ENCODE measurements around the gene ADD3.

The ADD3 gene

DNA sequence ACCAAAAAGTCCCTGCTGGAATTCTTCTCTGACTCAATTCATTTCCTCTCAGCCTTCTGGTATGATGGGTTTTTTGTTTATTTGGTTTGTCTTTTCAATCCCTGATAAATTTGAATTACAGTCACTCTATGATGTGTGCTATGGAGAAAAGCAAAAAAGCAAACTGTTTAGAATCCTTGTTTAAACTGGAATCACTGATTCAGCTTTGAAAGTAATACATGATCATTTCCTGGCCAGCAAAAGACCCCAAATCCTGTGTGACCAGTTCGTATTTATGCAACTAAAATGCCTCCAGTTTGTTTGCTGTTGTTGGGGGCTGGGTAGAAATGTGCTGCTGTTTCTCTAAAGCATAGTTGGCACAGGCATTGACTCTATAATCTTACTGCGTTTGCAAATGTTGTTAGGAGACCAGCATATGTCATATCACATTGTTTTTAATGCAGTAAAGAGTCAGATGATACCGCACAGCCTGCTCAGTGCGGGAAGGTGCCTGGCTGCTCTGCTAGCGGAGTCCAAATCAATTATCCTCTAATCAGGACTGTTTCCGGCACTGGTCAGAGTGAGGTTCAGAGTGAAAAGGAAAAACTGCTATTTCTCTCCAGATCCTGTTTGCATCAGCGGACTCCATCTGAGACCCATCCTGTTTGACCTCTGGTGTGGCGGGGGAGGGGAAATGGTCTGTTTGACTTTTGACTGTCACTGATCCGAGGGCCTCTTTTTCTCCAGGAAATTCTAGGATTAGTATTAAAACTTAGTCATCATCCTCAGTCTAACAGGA, 40.6 kb upstream of the ADD3 start:
- TF ChIP-seq POLR2AphosphoS5 (IDR thresholded peaks at IDR 0.05; ENCODE audit: low read depth, low read length): no peak
- TF ChIP-seq POU2F2 (IDR thresholded peaks at IDR 0.05; ENCODE audit: low read depth, low read length): no peak
- no peak for TF ChIP-seq TAF1 (IDR thresholded peaks at IDR 0.05; ENCODE audit: low read depth, low read length)
- no peak for TF ChIP-seq POLR2A (IDR thresholded peaks at IDR 0.05; ENCODE audit: low read depth, low read length)
- TF ChIP-seq PAX5 (IDR thresholded peaks at IDR 0.05; ENCODE audit: insufficient read depth, low read length, severe bottlenecking): no peak
- no peak for TF ChIP-seq SPI1 (IDR thresholded peaks at IDR 0.05; ENCODE audit: low read depth, low read length)
- DNase-seq (ENCODE audit: insufficient read length, low spot score): no peak
- no peak for FAIRE-seq

DNA sequence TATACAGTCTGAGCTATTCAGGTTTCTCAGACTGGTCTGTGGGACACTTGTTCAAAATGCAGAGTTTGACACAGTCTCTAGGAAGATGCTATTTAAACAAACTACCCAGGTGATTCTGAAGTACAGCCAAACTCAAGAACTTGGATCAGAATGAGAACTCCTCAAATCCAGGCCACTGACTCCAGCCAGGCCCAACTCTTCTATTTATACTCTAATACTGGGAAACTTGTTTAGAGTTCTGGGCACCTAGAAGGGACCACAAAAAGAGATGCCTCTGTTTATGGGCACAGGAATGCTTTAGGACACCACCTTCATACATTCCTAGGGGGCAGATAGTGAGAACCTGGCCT, 40.1 kb upstream of the ADD3 start:
- FAIRE-seq (no peak), DNase-seq (ENCODE audit: insufficient read length, low spot score) (no peak)
- TF ChIP-seq SPI1 (IDR thresholded peaks at IDR 0.05; ENCODE audit: low read depth, low read length): no peak
- TF ChIP-seq TAF1 (IDR thresholded peaks at IDR 0.05; ENCODE audit: low read depth, low read length): no peak
- TF ChIP-seq POLR2AphosphoS5 (IDR thresholded peaks at IDR 0.05; ENCODE audit: low read depth, low read length): no peak
- TF ChIP-seq PAX5 (IDR thresholded peaks at IDR 0.05; ENCODE audit: insufficient read depth, low read length, severe bottlenecking): no peak
- no peak for TF ChIP-seq POLR2A (IDR thresholded peaks at IDR 0.05; ENCODE audit: low read depth, low read length)
- no peak for TF ChIP-seq POU2F2 (IDR thresholded peaks at IDR 0.05; ENCODE audit: low read depth, low read length)

DNA sequence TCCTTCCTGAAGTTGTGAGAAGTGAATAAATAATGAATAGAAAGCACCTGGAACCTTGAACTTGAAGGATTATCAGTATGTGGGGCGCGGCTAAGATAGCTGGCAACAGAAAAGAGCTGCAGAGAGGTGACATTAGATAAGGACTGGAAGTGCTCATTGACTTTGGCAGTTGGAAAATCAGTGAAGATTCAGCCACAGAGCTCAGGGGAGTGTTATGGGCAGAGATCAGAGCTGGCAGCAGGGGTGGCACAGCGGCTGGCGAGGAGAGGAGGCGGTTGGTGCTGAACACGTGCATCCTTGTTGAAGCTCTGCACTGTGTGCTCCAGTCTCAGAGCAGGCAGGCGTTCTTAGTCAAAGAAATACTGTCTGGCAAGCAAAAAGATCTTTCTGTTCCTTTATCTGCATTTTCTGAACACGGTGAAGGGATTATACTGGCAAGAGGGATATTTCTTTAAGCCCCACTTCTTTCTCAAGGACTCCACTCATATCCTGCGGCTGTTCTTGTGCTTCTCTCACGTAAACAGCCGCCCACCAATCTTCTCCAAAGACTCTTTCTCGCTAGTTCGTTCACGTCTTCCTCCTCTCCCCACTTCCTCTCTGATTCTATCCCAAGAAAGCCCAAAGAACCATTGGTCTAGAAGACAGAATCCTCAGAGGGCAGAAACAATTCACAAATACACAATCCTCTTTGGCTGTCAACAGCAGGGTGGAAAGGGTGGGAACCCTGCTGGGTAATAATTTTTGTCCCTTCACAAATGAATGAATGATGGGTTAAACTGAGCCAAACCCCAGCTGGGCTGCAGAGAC, 38.6 kb upstream of the ADD3 start:
- TF ChIP-seq SPI1 (IDR thresholded peaks at IDR 0.05; ENCODE audit: low read depth, low read length) (no peak), TAF1 (IDR thresholded peaks at IDR 0.05; ENCODE audit: low read depth, low read length) (no peak), POLR2AphosphoS5 (IDR thresholded peaks at IDR 0.05; ENCODE audit: low read depth, low read length) (no peak), PAX5 (IDR thresholded peaks at IDR 0.05; ENCODE audit: insufficient read depth, low read length, severe bottlenecking) (no peak), POLR2A (IDR thresholded peaks at IDR 0.05; ENCODE audit: low read depth, low read length) (no peak), POU2F2 (IDR thresholded peaks at IDR 0.05; ENCODE audit: low read depth, low read length) (no peak)
- no peak for DNase-seq (ENCODE audit: insufficient read length, low spot score)
- FAIRE-seq: no peak

DNA sequence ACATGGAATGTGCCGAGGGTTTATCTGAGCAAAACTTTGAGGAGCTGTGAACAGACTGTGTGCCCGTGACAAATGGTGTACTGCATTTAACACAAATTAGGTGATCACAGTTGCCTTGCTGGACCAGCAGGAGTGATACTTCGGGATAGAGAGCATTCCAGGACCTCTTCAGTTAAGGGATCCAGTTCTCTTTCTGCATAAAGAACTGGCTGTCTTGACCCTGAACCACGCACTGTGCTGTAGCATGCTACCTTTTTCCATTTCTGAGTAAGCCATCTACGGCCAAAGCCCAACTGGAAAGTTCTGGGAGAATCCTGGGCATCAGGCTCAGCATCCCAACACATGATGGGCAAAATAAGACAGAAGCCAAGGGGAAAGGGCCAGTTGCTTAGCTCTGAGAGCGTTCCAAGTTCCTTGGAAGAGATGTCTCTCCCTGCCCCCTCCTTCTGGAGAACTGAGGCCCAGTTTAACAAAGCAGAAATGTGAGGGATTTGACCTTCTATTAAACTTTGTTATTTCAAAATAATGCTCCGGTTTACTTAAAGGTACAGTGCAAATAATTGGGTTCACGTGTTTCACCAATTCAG, 37.9 kb upstream of the ADD3 start:
- TF ChIP-seq TAF1 (IDR thresholded peaks at IDR 0.05; ENCODE audit: low read depth, low read length) (no peak), PAX5 (IDR thresholded peaks at IDR 0.05; ENCODE audit: insufficient read depth, low read length, severe bottlenecking) (no peak), POLR2A (IDR thresholded peaks at IDR 0.05; ENCODE audit: low read depth, low read length) (no peak), POU2F2 (IDR thresholded peaks at IDR 0.05; ENCODE audit: low read depth, low read length) (no peak), POLR2AphosphoS5 (IDR thresholded peaks at IDR 0.05; ENCODE audit: low read depth, low read length) (no peak), SPI1 (IDR thresholded peaks at IDR 0.05; ENCODE audit: low read depth, low read length) (no peak)
- no peak for DNase-seq (ENCODE audit: insufficient read length, low spot score)
- no peak for FAIRE-seq

DNA sequence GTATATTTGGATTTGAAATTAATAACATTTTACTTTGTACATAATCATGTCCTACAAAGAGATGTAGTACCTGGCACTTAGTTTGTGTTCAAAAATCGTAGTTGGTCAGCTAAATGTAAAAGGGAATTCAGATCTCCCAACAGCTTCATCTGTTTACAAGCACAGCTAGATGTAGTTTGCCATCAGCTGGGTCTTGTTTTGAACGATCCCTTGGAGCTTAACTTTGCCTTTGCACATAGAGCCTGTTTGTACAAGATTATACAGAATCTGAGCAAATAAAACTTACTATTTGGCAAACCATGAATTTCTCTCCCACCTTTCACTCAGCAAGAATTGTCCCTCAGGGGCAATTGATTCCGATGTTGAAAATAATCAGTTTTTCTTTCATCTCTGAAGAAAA, 36.1 kb upstream of the ADD3 start:
- no peak for TF ChIP-seq POLR2AphosphoS5 (IDR thresholded peaks at IDR 0.05; ENCODE audit: low read depth, low read length)
- no peak for TF ChIP-seq POU2F2 (IDR thresholded peaks at IDR 0.05; ENCODE audit: low read depth, low read length)
- no peak for TF ChIP-seq POLR2A (IDR thresholded peaks at IDR 0.05; ENCODE audit: low read depth, low read length)
- TF ChIP-seq TAF1 (IDR thresholded peaks at IDR 0.05; ENCODE audit: low read depth, low read length): no peak
- no peak for TF ChIP-seq PAX5 (IDR thresholded peaks at IDR 0.05; ENCODE audit: insufficient read depth, low read length, severe bottlenecking)
- no peak for TF ChIP-seq SPI1 (IDR thresholded peaks at IDR 0.05; ENCODE audit: low read depth, low read length)
- no peak for FAIRE-seq
- DNase-seq (ENCODE audit: insufficient read length, low spot score): no peak

DNA sequence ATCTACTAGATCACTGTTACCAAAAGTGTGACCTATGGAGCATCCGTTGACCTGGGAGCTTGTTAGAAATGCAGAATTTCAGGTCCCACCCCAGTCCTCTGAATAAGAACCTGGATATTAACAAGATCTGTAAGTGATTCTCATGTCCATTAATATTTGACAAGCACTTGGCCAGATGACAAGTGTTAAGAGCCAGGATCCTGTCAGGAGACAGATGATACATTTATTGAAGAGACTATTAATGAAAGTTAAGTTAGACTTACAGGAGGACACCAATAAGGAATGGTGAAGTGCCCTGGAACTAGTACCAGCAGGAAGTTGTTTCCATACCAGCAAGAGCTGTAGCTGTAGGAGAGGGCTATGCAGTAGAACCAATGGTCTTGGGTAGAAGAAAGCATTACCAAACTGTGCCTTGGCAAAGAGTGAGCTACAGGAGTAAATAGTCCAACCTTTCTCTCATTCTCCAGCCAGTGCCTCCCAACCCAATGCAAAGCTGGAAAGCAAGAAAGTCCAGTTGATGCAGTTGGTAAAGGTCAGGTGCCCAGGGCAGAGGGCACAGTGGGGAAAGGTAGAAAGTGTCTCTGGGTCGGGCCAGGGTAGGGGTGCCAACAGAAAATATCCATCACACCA, 35.3 kb upstream of the ADD3 start:
- TF ChIP-seq PAX5 (IDR thresholded peaks at IDR 0.05; ENCODE audit: insufficient read depth, low read length, severe bottlenecking): no peak
- TF ChIP-seq SPI1 (IDR thresholded peaks at IDR 0.05; ENCODE audit: low read depth, low read length): no peak
- TF ChIP-seq POLR2AphosphoS5 (IDR thresholded peaks at IDR 0.05; ENCODE audit: low read depth, low read length): no peak
- TF ChIP-seq TAF1 (IDR thresholded peaks at IDR 0.05; ENCODE audit: low read depth, low read length): no peak
- TF ChIP-seq POLR2A (IDR thresholded peaks at IDR 0.05; ENCODE audit: low read depth, low read length): no peak
- TF ChIP-seq POU2F2 (IDR thresholded peaks at IDR 0.05; ENCODE audit: low read depth, low read length): no peak
- FAIRE-seq (no peak), DNase-seq (ENCODE audit: insufficient read length, low spot score) (no peak)

DNA sequence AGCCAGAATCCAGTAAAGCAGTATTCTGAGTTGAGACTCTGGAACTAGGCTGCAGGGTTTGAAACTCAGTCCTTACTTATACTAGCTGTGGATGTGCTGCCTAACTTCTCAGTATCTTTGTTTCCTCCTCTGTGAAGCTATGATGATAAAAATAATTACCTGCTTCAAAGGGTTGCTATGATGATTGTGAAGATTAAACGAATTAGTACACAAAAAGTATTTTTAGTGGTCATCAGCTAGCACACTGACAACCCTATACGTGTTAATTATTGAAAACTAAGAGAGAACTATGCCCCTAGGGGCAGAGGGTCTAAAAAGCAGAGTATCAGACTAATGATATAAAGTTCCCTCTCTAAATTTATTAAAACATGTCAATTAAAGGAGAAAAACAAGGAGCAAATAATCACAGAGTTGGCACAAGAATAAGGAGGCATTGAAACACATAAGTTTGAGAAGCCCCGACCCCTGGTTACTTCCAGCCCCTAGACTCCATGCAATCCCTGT, 34.4 kb upstream of the ADD3 start:
- no peak for FAIRE-seq
- TF ChIP-seq TAF1 (IDR thresholded peaks at IDR 0.05; ENCODE audit: low read depth, low read length): no peak
- no peak for TF ChIP-seq PAX5 (IDR thresholded peaks at IDR 0.05; ENCODE audit: insufficient read depth, low read length, severe bottlenecking)
- no peak for TF ChIP-seq POLR2A (IDR thresholded peaks at IDR 0.05; ENCODE audit: low read depth, low read length)
- no peak for TF ChIP-seq POLR2AphosphoS5 (IDR thresholded peaks at IDR 0.05; ENCODE audit: low read depth, low read length)
- TF ChIP-seq SPI1 (IDR thresholded peaks at IDR 0.05; ENCODE audit: low read depth, low read length): no peak
- no peak for TF ChIP-seq POU2F2 (IDR thresholded peaks at IDR 0.05; ENCODE audit: low read depth, low read length)
- no peak for DNase-seq (ENCODE audit: insufficient read length, low spot score)

DNA sequence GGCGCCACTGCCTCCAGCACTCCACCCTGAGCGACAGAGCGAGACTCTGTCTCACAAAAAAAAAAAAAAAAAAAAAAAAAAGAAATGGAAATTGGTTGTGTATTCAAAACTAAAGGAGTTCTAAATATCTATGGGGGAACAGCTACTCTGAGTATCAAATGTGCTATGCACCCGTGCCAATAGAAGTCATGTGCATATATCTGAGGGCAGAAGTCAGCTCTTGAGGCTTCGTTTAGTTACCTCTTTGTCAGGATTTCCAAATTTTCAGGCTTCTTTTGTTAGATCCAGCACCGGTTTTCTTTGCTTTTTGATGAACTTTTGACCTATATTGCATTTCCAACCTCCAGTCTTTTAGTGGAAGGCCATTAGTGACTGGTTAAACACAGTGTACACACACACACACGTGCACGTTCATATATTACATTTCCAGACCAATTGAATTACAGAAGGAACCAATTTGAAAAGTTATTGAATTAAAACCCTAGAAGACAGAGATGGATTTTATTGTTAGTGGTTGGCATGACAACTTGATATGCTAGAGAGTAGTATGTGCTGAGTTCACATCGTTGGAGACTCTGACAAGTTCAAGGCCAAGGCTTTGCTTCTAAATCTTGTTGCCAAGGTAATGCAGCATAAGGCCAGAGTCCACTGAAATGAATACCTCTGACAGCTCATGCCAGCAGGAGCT, 33.1 kb upstream of the ADD3 start:
- no peak for DNase-seq (ENCODE audit: insufficient read length, low spot score)
- FAIRE-seq: no peak
- TF ChIP-seq SPI1 (IDR thresholded peaks at IDR 0.05; ENCODE audit: low read depth, low read length) (no peak), POLR2A (IDR thresholded peaks at IDR 0.05; ENCODE audit: low read depth, low read length) (no peak), POLR2AphosphoS5 (IDR thresholded peaks at IDR 0.05; ENCODE audit: low read depth, low read length) (no peak), POU2F2 (IDR thresholded peaks at IDR 0.05; ENCODE audit: low read depth, low read length) (no peak), PAX5 (IDR thresholded peaks at IDR 0.05; ENCODE audit: insufficient read depth, low read length, severe bottlenecking) (no peak), TAF1 (IDR thresholded peaks at IDR 0.05; ENCODE audit: low read depth, low read length) (no peak)
